K562 (cell line): ENCODE data around the gene ZNHIT6. TPM values are rescaled to one million over a fixed set of nuclear protein-coding genes. Genes with fewer than 3 reads are reported as not detected.

Experiments
- ATAC-seq: fragments of 200-7000 bp; cut with Tn5 transposase; 3 replicates; pipeline ENCODE4 v1.9.1; 2020; ENCODE audit warnings: moderate library complexity
- BruUV-seq: library from RNA; stranded (reverse); fragments of 400-500 nt; replicated peaks from 2 replicates; lab custom pipeline; 2021; lab: Mats Ljungman, UMichigan
- CTCF ChIA-PET: fragments of 300-600 bp; formaldehyde crosslinking; extraction: SDS; loops from one replicate; lab custom pipeline; 2021; ENCODE audit warnings: low intra/inter-chr PET ratio; lab: Yijun Ruan, JAX
- POLR2A ChIA-PET: fragments of 300-600, 350-650 bp; sonication (Branson Sonifier 250); formaldehyde crosslinking; extraction: SDS; loops from one replicate; lab custom pipeline; 2021; ENCODE audit warnings: antibody characterized with exemption, inconsistent platforms; lab: Yijun Ruan, JAX
- DNase-seq, 4 experiments: peaks; one replicate each; pipeline versions ENCODE4 v3.0.0 to v3.0.0-alpha.2; 2011 to 2018; ENCODE audit warnings: low spot score in 3 of 4, mixed read lengths in 3 of 4; ENCODE audit errors: extremely low read depth in 1 of 4
- FAIRE-seq: peaks from 2 replicates; lab custom pipeline; 2011; peaks lifted over from hg19 to GRCh38; lab: Jason Lieb, UNC
- H2AFZ ChIP-seq: 2 replicates; pipeline ENCODE4 v1.6.0; 2011; ENCODE audit warnings: low read depth, low read length, control low read depth, inconsistent platforms
- H3K27ac ChIP-seq: fragments of 200-600 bp; 3 replicates; pipeline ENCODE4 v1.8.0; 2011; ENCODE audit warnings: low read depth, mild to moderate bottlenecking, control low read depth, inconsistent platforms, low read length, moderate library complexity, mixed read lengths; ENCODE audit errors: extremely low read depth
- H3K27me3 ChIP-seq, 2 experiments: fragments of 300-600 bp in 1 of 2; 2 replicates in 1 of 2; 3 replicates in 1 of 2; pipeline versions ENCODE4 v1.6.0 to v1.8.0; 2011; ENCODE audit warnings: inconsistent platforms in 2 of 2, low read length in 2 of 2, mild to moderate bottlenecking in 1 of 2, mixed read lengths in 1 of 2, moderate library complexity in 1 of 2; ENCODE audit not compliant: control insufficient read depth in 2 of 2, insufficient read depth in 2 of 2
- H3K36me3 ChIP-seq: fragments of 300-600 bp; 3 replicates; pipeline ENCODE4 v1.8.0; 2011; ENCODE audit warnings: mild to moderate bottlenecking, low read length, inconsistent platforms; ENCODE audit not compliant: control insufficient read depth, insufficient read depth
- H3K4me1 ChIP-seq, 2 experiments: fragments of 200-600 bp in 1 of 2; replicated peaks in 1 of 2; 2 replicates in 1 of 2; 3 replicates in 1 of 2; pipeline versions ENCODE4 v1.5.1 to v1.8.0; 2011; ENCODE audit warnings: inconsistent platforms in 2 of 2, low read length in 2 of 2, mild to moderate bottlenecking in 1 of 2, mixed read lengths in 1 of 2, moderate library complexity in 1 of 2; ENCODE audit not compliant: control insufficient read depth in 2 of 2, insufficient read depth in 2 of 2
- H3K4me2 ChIP-seq: 2 replicates; pipeline ENCODE4 v1.6.1; 2011; ENCODE audit warnings: low read length, control low read depth, inconsistent platforms, mixed read lengths; ENCODE audit not compliant: insufficient read depth
- H3K4me3 ChIP-seq: fragments of 200-600 bp; sonication (generic), shearing (Covaris generic); 2 replicates; pipeline ENCODE4 v1.5.1; 2016; ENCODE audit warnings: control low read depth, inconsistent platforms
- H3K79me2 ChIP-seq: fragments of 200-600 bp; 3 replicates; pipeline ENCODE4 v1.8.0; 2011; ENCODE audit warnings: low read length, inconsistent platforms; ENCODE audit not compliant: control insufficient read depth, insufficient read depth
- H3K9ac ChIP-seq, 2 experiments: 2 replicates each; pipeline versions ENCODE4 v1.6.0 to v1.6.1; 2011; ENCODE audit warnings: low read depth in 2 of 2, low read length in 2 of 2, control low read depth in 1 of 2, inconsistent platforms in 1 of 2, mild to moderate bottlenecking in 1 of 2, mixed read lengths in 1 of 2; ENCODE audit not compliant: insufficient read depth in 1 of 2
- H3K9me1 ChIP-seq: one replicate; pipeline ENCODE4 v1.6.0; 2011; ENCODE audit warnings: inconsistent platforms, mild to moderate bottlenecking, low read length, moderate library complexity; ENCODE audit not compliant: control insufficient read depth, insufficient read depth
- H3K9me3 ChIP-seq: replicated peaks from 2 replicates; pipeline ENCODE4 v1.5.1; 2011; ENCODE audit warnings: low read depth, low read length, inconsistent platforms; ENCODE audit not compliant: control insufficient read depth, insufficient read depth
- H4K20me1 ChIP-seq: replicated peaks from 2 replicates; pipeline ENCODE4 v1.6.1; 2011; ENCODE audit warnings: low read length, inconsistent platforms, mixed read lengths; ENCODE audit not compliant: control insufficient read depth, insufficient read depth
- ARID2 ChIP-seq: fragments of 450-650 bp; IDR thresholded peaks from 2 replicates; pipeline ENCODE4 v1.6.1; 2017; ENCODE audit warnings: antibody characterized with exemption, mild to moderate bottlenecking
- EZH2 ChIP-seq: IDR thresholded peaks from 2 replicates; pipeline ENCODE4 v1.6.1; 2012; ENCODE audit warnings: low read depth, mild to moderate bottlenecking, inconsistent platforms, low read length, borderline replicate concordance
- KAT8 ChIP-seq: fragments of 450-650 bp; IDR thresholded peaks from 2 replicates; pipeline ENCODE4 v1.6.1; 2016; ENCODE audit warnings: low read depth, mild to moderate bottlenecking
- NFATC3 ChIP-seq: fragments of 450-650 bp; IDR thresholded peaks from 2 replicates; pipeline ENCODE4 v1.6.1; 2017; ENCODE audit warnings: mild to moderate bottlenecking
- NFE2L1 ChIP-seq: fragments of 450-650 bp; IDR thresholded peaks from 2 replicates; pipeline ENCODE4 v1.6.1; 2016; ENCODE audit warnings: missing genetic modification characterization, low read depth, mild to moderate bottlenecking, missing compliant biosample characterization, moderate library complexity, borderline replicate concordance
- POU5F1 ChIP-seq: fragments of 150-350 bp; IDR thresholded peaks from 2 replicates; pipeline ENCODE4 v1.6.1; 2014; ENCODE audit warnings: borderline replicate concordance, low read length, low read depth, mild to moderate bottlenecking; ENCODE audit not compliant: partially characterized antibody
- RBFOX2 ChIP-seq: fragments of 200-400 bp; formaldehyde crosslinking; IDR thresholded peaks from 2 replicates; pipeline ENCODE4 v1.6.1; 2017; ENCODE audit warnings: low read depth, mild to moderate bottlenecking, low read length, moderate library complexity
- SMARCE1 ChIP-seq: fragments of 450-650 bp; IDR thresholded peaks from 2 replicates; pipeline ENCODE4 v1.7.1; 2016; ENCODE audit warnings: mild to moderate bottlenecking
- TAF15 ChIP-seq: fragments of 200-400 bp; formaldehyde crosslinking; IDR thresholded peaks from 2 replicates; pipeline ENCODE4 v1.6.1; 2017; ENCODE audit warnings: mild to moderate bottlenecking, low read depth, low read length, moderate library complexity
- ZBTB12 ChIP-seq: fragments of 250-450 bp; sonication (Bioruptor Pico); IDR thresholded peaks from 2 replicates; pipeline ENCODE4 v1.4.0; 2020
- ZNF239 ChIP-seq: fragments of 250-450 bp; sonication (Bioruptor Pico); IDR thresholded peaks from 2 replicates; pipeline ENCODE4 v1.4.0; 2020; ENCODE audit warnings: mild to moderate bottlenecking
- ZNF592 ChIP-seq: fragments of 450-650 bp; IDR thresholded peaks from 2 replicates; pipeline ENCODE4 v1.6.1; 2017; ENCODE audit warnings: antibody characterized with exemption, mild to moderate bottlenecking
- WGBS: fragments of 100-300 bp; shearing (Covaris generic); methylation state at CpG from one replicate; pipeline ENCODE4 v1.1.6; 2016; ENCODE audit warnings: low coverage, mixed read lengths; ENCODE audit not compliant: insufficient coverage; ENCODE audit errors: missing lambda C conversion rate; 5-methylcytosine and 5-hydroxymethylcytosine counted together
- in situ Hi-C: fragments of 300-500 bp; cut with MboI; formaldehyde crosslinking; loops from 4 replicates; pipeline ENCODE4 v1.15.0; 2018; ENCODE audit warnings: inconsistent platforms, mixed read lengths
- intact Hi-C: fragments of 100-400 bp; cut with micrococcal nuclease; formaldehyde crosslinking; loops from 2 replicates; pipeline ENCODE4 v1.14.2; 2022
- polyA plus RNA-seq, 8 experiments: library from polyadenylated mRNA; depleted of rRNA in 4 of 8; stranded (reverse) in 5 of 8; unstranded in 3 of 8; fragments of >200 nt; fragmentation: Nextera tagmentation in 2 of 8; fragmentation: Illumina TruSeq in 1 of 8; extraction: Ambion mirVana in 2 of 8; extraction: Trizol in 1 of 8; gene quantifications; 2 replicates each; pipeline versions ENCODE4 v1.2.1 to v1.2.3, GENCODE V29; 2011 to 2014; ENCODE audit warnings: inconsistent platforms in 1 of 8, missing spikeins in 1 of 8
- total RNA-seq, 7 experiments: library from RNA; depleted of rRNA in 6 of 7; stranded (reverse); fragments of >200 nt in 6 of 7; fragmentation: Illumina TruSeq in 2 of 7; extraction: Trizol in 2 of 7; gene quantifications; 2 replicates each; pipeline versions ENCODE4 v1.2.1 to v1.2.3, GENCODE V29; 2011 to 2021; ENCODE audit warnings: low replicate concordance in 1 of 7

The ZNHIT6 gene
- total and polyA plus RNA-seq, 9 of the 15 experiments (the other 6 are each of a cell fraction or from before 2014, with no cell fraction given), result 15.4 to 37.6 (median 21.7) TPM

GRCh38 chr1:85638412-85638811 lies 69.8 kb downstream of the ZNHIT6 start:
- ChIA-PET CTCF (no interaction called here), POLR2A (no interaction called here)
- Histone ChIP-seq H3K9me1 (no peaks in the 10 kb centered on the region), H3K27ac (no peak overlapping the region), H3K4me1 (no peaks in the 10 kb centered on the region), H2AFZ (no peak overlapping the region), H4K20me1 (no peaks in the 10 kb centered on the region), H3K27me3 (no peaks in the 10 kb centered on the region), H3K36me3 (peaks cover 13% of the 10 kb centered on the region; the same call in 2 of the 3 replicates), H3K79me2 (no peaks in the 10 kb centered on the region), H3K9me3 (no peaks in the 10 kb centered on the region), H3K4me3 (no peak overlapping the region), H3K4me2 (no peak overlapping the region), H3K9ac (no peak overlapping the region)
- TF ChIP-seq ZBTB12 (CRISPR knock-in tag) (no peak), EZH2 (no peak), TAF15 (no peak), RBFOX2 (no peak)
- intact Hi-C loops, result no loop called here
- in situ Hi-C loops, result no loop called here
- no peak for ATAC-seq
- 30% methylated on average over 1 of the region's 1 CpG for WGBS
- BruUV-seq, result no TSS peak
- no peak for DNase-seq
- FAIRE-seq, result no peak

GRCh38 chr1:85630493-85630892 lies 77.7 kb downstream of the ZNHIT6 start:
- H3K9me3 ChIP-seq, result no peaks in the 10 kb centered on the region
- H3K9me1 ChIP-seq, result no peaks in the 10 kb centered on the region
- 65% methylated on average over 2 of the region's 2 CpGs for WGBS
- H3K27me3 ChIP-seq, result no peaks in the 10 kb centered on the region
- H3K79me2 ChIP-seq, result no peaks in the 10 kb centered on the region
- BruUV-seq, result no TSS peak
- H3K9ac ChIP-seq, result no peak overlapping the region
- no peaks in the 10 kb centered on the region for H4K20me1 ChIP-seq
- CTCF ChIA-PET, result no interaction called here
- peaks cover 8 to 11% of the 10 kb centered on the region in 2 experiments; a peak in 3 of 5 replicates for H3K4me1 ChIP-seq
- FAIRE-seq (no peak), DNase-seq (no peak), ATAC-seq (no peak)
- intact Hi-C loops, result no loop called here
- H3K36me3 ChIP-seq, result no peaks in the 10 kb centered on the region; the same call in 2 of the 3 replicates
- H2AFZ ChIP-seq, result no peak overlapping the region
- POLR2A ChIA-PET, result interaction anchor here (0.6 kb wide), 1 partner anchor 1637 kb away, joined by 3 read pairs; no protein-coding TSS in a partner anchor
- no peak overlapping the region for H3K27ac ChIP-seq
- no peak overlapping the region for H3K4me3 ChIP-seq
- H3K4me2 ChIP-seq, result no peak overlapping the region
- in situ Hi-C loops, result no loop called here
- no peak for TF ChIP-seq ZNF239 (CRISPR knock-in tag)
- no peak for TF ChIP-seq ZNF592
- no peak for TF ChIP-seq POU5F1
- no peak for TF ChIP-seq KAT8
- TF ChIP-seq NFE2L1 (tag), result no peak
- no peak for TF ChIP-seq SMARCE1
- no peak for TF ChIP-seq NFATC3
- TF ChIP-seq ARID2, result no peak
